H1 (cell line): Measurements from ENCODE around the gene ME1. TPM values are rescaled to one million over a fixed set of nuclear protein-coding genes. Genes with fewer than 3 reads are reported as not detected.

Source experiments
- CTCF ChIA-PET: fragments of 300-600 bp; sonication (Branson Sonifier 250); formaldehyde crosslinking; loops from one replicate; lab custom pipeline; 2021; ENCODE audit not compliant: partially characterized antibody; lab: Charles Lee
- POLR2A ChIA-PET: fragments of 300-600 bp; sonication (Branson Sonifier 250); formaldehyde crosslinking; loops from one replicate; lab custom pipeline; 2021; ENCODE audit warnings: inconsistent platforms; ENCODE audit not compliant: partially characterized antibody; lab: Charles Lee
- DNase-seq, 2 experiments: peaks; one replicate each; pipeline versions ENCODE4 v3.0.0 to v3.0.0-alpha.2; 2010 to 2022; ENCODE audit warnings: low spot score in 2 of 2, low read depth in 1 of 2, mixed read lengths in 1 of 2
- FAIRE-seq: peaks from 2 replicates; lab custom pipeline; 2011; peaks lifted over from hg19 to GRCh38; lab: Jason Lieb, UNC
- H2AFZ ChIP-seq: 2 replicates; pipeline ENCODE4 v1.8.1; 2012; ENCODE audit warnings: low read length, inconsistent platforms
- H2AK5ac ChIP-seq: 2 replicates; pipeline ENCODE4 v1.6.1; 2013; ENCODE audit warnings: low read depth, low read length
- H2BK120ac ChIP-seq: replicated peaks from 2 replicates; pipeline ENCODE3; 2013; ENCODE audit warnings: low read depth, low read length, inconsistent platforms
- H2BK12ac ChIP-seq: 2 replicates; pipeline ENCODE4 v1.6.1; 2013; ENCODE audit warnings: low read depth, low read length
- H2BK15ac ChIP-seq: 2 replicates; pipeline ENCODE4 v1.6.1; 2013; ENCODE audit warnings: low read length
- H2BK20ac ChIP-seq: 2 replicates; pipeline ENCODE4 v1.6.1; 2013; ENCODE audit warnings: low read length
- H2BK5ac ChIP-seq: 2 replicates; pipeline ENCODE4 v1.6.1; 2013; ENCODE audit warnings: low read depth, low read length
- H3K14ac ChIP-seq: 2 replicates; pipeline ENCODE4 v1.6.1; 2013; ENCODE audit warnings: inconsistent platforms; ENCODE audit not compliant: insufficient read length
- H3K18ac ChIP-seq: 2 replicates; pipeline ENCODE4 v1.6.1; 2013; ENCODE audit warnings: low read length; ENCODE audit errors: extremely low read depth
- H3K23ac ChIP-seq: 2 replicates; pipeline ENCODE4 v1.6.1; 2013; ENCODE audit warnings: inconsistent platforms; ENCODE audit not compliant: insufficient read length
- H3K23me2 ChIP-seq: 2 replicates; pipeline ENCODE4 v1.6.1; 2013; ENCODE audit warnings: low read depth, low read length
- H3K27ac ChIP-seq: 2 replicates; pipeline ENCODE4 v1.6.1; 2011; ENCODE audit warnings: low read depth, low read length, inconsistent platforms
- H3K27me3 ChIP-seq, 4 experiments: replicated peaks in 1 of 4; 1 replicate in 1 of 4; 2 replicates in 3 of 4; pipeline versions ENCODE4 v1.6.1 to v1.8.1; 2011 to 2013; ENCODE audit warnings: low read length in 3 of 4, mild to moderate bottlenecking in 3 of 4, inconsistent platforms in 2 of 4, mixed read lengths in 2 of 4, moderate library complexity in 1 of 4; ENCODE audit not compliant: control insufficient read depth in 3 of 4, insufficient read depth in 3 of 4; ENCODE audit errors: extremely low read depth in 1 of 4
- H3K36me3 ChIP-seq, 4 experiments: 2 replicates each; pipeline versions ENCODE4 v1.6.1 to v1.8.1; 2011 to 2013; ENCODE audit warnings: mild to moderate bottlenecking in 4 of 4, low read length in 3 of 4, moderate library complexity in 2 of 4, control low read depth in 1 of 4, inconsistent platforms in 1 of 4; ENCODE audit not compliant: insufficient read depth in 4 of 4, control insufficient read depth in 2 of 4
- H3K4ac ChIP-seq: replicated peaks from 2 replicates; pipeline ENCODE3; 2013; ENCODE audit warnings: low read length, low read depth, mixed read lengths, inconsistent platforms; ENCODE audit not compliant: insufficient read length
- H3K4me1 ChIP-seq, 4 experiments: replicated peaks in 1 of 4; 1 replicate in 1 of 4; 2 replicates in 3 of 4; pipeline versions ENCODE4 v1.6.1 to v1.8.1; 2011 to 2013; ENCODE audit warnings: low read length in 3 of 4, inconsistent platforms in 2 of 4, mixed read lengths in 1 of 4; ENCODE audit not compliant: insufficient read depth in 4 of 4, control insufficient read depth in 3 of 4
- H3K4me2 ChIP-seq, 2 experiments: 2 replicates each; pipeline versions ENCODE4 v1.6.1 to v1.8.1; 2011 to 2013; ENCODE audit warnings: low read depth in 2 of 2, low read length in 2 of 2, control low read depth in 1 of 2, inconsistent platforms in 1 of 2, mild to moderate bottlenecking in 1 of 2; ENCODE audit not compliant: insufficient read depth in 1 of 2
- H3K4me3 ChIP-seq, 4 experiments: fragments of 200-600, 300-600 bp in 1 of 4; sonication (generic), shearing (Covaris generic), sonication (Bioruptor Twin) in 1 of 4; 2 replicates each; pipeline versions ENCODE4 v1.5.1 to v1.8.1; 2011 to 2016; ENCODE audit warnings: low read length in 4 of 4, low read depth in 3 of 4, control low read depth in 2 of 4, inconsistent platforms in 2 of 4, mild to moderate bottlenecking in 2 of 4, mixed read lengths in 1 of 4, moderate library complexity in 1 of 4; ENCODE audit not compliant: insufficient read depth in 2 of 4; ENCODE audit errors: extremely low read depth in 1 of 4
- H3K56ac ChIP-seq: replicated peaks from 2 replicates; pipeline ENCODE3; 2013; ENCODE audit warnings: low read depth, mild to moderate bottlenecking, mixed read lengths, low read length, inconsistent platforms; ENCODE audit not compliant: insufficient read length
- H3K79me1 ChIP-seq: 2 replicates; pipeline ENCODE4 v1.6.1; 2013; ENCODE audit warnings: low read depth, low read length, control low read depth
- H3K79me2 ChIP-seq, 2 experiments: 2 replicates each; pipeline versions ENCODE4 v1.6.1 to v1.8.1; 2012 to 2013; ENCODE audit warnings: low read length in 2 of 2, mild to moderate bottlenecking in 2 of 2, inconsistent platforms in 1 of 2; ENCODE audit not compliant: insufficient read depth in 2 of 2, control insufficient read depth in 1 of 2
- H3K9ac ChIP-seq, 4 experiments: replicated peaks in 1 of 4; 1 replicate in 1 of 4; 2 replicates in 3 of 4; pipeline versions ENCODE4 v1.6.1 to v1.8.1; 2011 to 2013; ENCODE audit warnings: low read depth in 3 of 4, low read length in 3 of 4, control low read depth in 2 of 4, mild to moderate bottlenecking in 2 of 4, moderate library complexity in 2 of 4, inconsistent platforms in 1 of 4; ENCODE audit errors: extremely low read depth in 1 of 4
- H3K9me3 ChIP-seq, 2 experiments: 2 replicates each; pipeline versions ENCODE4 v1.6.1 to v1.8.1; 2012 to 2013; ENCODE audit warnings: mild to moderate bottlenecking in 2 of 2, moderate library complexity in 2 of 2, control low read depth in 1 of 2, inconsistent platforms in 1 of 2, low read depth in 1 of 2, low read length in 1 of 2, mixed read lengths in 1 of 2; ENCODE audit not compliant: insufficient read depth in 2 of 2
- H4K20me1 ChIP-seq, 2 experiments: replicated peaks in 1 of 2; 2 replicates each; pipeline versions ENCODE3 to v1.8.1; 2011 to 2013; ENCODE audit warnings: inconsistent platforms in 2 of 2, low read length in 2 of 2, mild to moderate bottlenecking in 1 of 2; ENCODE audit not compliant: insufficient read depth in 2 of 2, control insufficient read depth in 1 of 2
- H4K5ac ChIP-seq: 2 replicates; pipeline ENCODE4 v1.6.1; 2013; ENCODE audit warnings: low read length, low read depth, mixed read lengths, inconsistent platforms; ENCODE audit not compliant: insufficient read length
- H4K8ac ChIP-seq: 2 replicates; pipeline ENCODE4 v1.8.0; 2013; ENCODE audit warnings: mild to moderate bottlenecking, moderate library complexity, low read length, inconsistent platforms; ENCODE audit not compliant: insufficient read depth; ENCODE audit errors: extremely low read depth
- H4K91ac ChIP-seq: replicated peaks from 2 replicates; pipeline ENCODE3; 2013; ENCODE audit warnings: low read length, mixed read lengths, inconsistent platforms; ENCODE audit not compliant: insufficient read length
- CBX8 ChIP-seq: fragments of 300-800, 300-1000 bp; sonication (generic); IDR thresholded peaks from 2 replicates; pipeline ENCODE4 v1.7.1; 2016; ENCODE audit warnings: low read depth, low read length, borderline replicate concordance
- CREB1 ChIP-seq: IDR thresholded peaks from 2 replicates; pipeline ENCODE4 v1.6.1; 2012; ENCODE audit warnings: inconsistent platforms
- MAFK ChIP-seq: IDR thresholded peaks from 2 replicates; pipeline ENCODE4 v1.6.1; 2012; ENCODE audit warnings: low read depth, mild to moderate bottlenecking, improper control_type of control experiment, low read length
- NANOG ChIP-seq: IDR thresholded peaks from 2 replicates; pipeline ENCODE4 v1.6.1; 2011; ENCODE audit warnings: low read length, low read depth, mild to moderate bottlenecking, inconsistent platforms; ENCODE audit not compliant: insufficient read depth, poor library complexity, severe bottlenecking
- POU5F1 ChIP-seq: IDR thresholded peaks from 2 replicates; pipeline ENCODE4 v1.6.1; 2011; ENCODE audit warnings: low read depth, mild to moderate bottlenecking, low read length, moderate library complexity
- SIN3A ChIP-seq, 2 experiments: IDR thresholded peaks in 1 of 2; conservative IDR thresholded peaks in 1 of 2; 2 replicates each; pipeline ENCODE4 v1.6.1; 2011 to 2012; ENCODE audit warnings: low read length in 2 of 2, improper control_type of control experiment in 1 of 2, low read depth in 1 of 2, mild to moderate bottlenecking in 1 of 2
- SIX5 ChIP-seq: IDR thresholded peaks from 2 replicates; pipeline ENCODE4 v1.6.1; 2011; ENCODE audit warnings: mild to moderate bottlenecking, low read depth, low read length
- polyA plus RNA-seq, 7 experiments: library from polyadenylated mRNA; depleted of rRNA in 3 of 7; stranded (reverse) in 5 of 7; unstranded in 2 of 7; fragments of >200 nt in 5 of 7; fragments of 200-250 nt in 2 of 7; gene quantifications; 1 replicate in 5 of 7; 2 replicates in 1 of 7; 4 replicates in 1 of 7; pipeline versions ENCODE4 v1.2.1 to v1.2.3, GENCODE V29; 2011 to 2013; ENCODE audit warnings: missing spikeins in 2 of 7, mixed read lengths in 2 of 7
- total RNA-seq: library from RNA; stranded (reverse); fragmentation: NEBNext Ultra II Directional; extraction: Animal tissue kit (Norgen Biotek cat#: 25700); gene quantifications from 2 replicates; pipeline ENCODE4 v1.2.1, GENCODE V29; 2021
- TF ChIP-seq, protein P1 (sequence below): IDR thresholded peaks from 2 replicates; pipeline ENCODE4 v1.6.1; 2012; ENCODE audit warnings: inconsistent platforms

ME1 gene
- total and polyA plus RNA-seq, 2 of the 8 experiments (the other 6 are each of a cell fraction or from before 2014, with no cell fraction given) = 1.3 to 3.9 TPM

DNA sequence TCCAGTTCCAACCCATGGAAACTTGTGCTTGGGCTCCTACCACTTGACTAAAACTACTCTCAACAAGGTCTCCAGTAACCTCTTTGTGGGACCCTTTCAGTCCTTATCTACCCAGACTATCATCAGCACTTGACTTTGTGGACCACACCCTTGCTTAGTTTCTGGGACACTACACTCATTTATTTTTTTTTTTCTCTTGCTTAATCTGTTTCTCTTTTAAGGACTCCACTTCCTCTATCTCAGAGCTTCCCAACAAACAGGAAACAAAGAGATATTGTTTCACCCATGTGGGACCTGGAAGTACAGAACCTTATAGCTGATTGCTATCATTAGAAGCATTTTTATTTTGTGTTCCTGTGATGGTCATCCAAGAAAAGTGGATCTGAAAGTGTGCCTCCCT, 28.8 kb upstream of the ME1 start:
- Histone ChIP-seq H3K23ac (no peak overlapping the region), H2BK120ac (no peak overlapping the region), H3K56ac (no peak overlapping the region), H3K23me2 (no peaks in the 10 kb centered on the region), H3K36me3 (no peaks in the 10 kb centered on the region), H3K4ac (no peak overlapping the region), H2AFZ (no peak overlapping the region), H3K79me2 (no peaks in the 10 kb centered on the region), H2AK5ac (no peak overlapping the region), H2BK5ac (no peak overlapping the region), H4K91ac (no peak overlapping the region), H4K20me1 (no peaks in the 10 kb centered on the region), H3K4me1 (no peaks in the 10 kb centered on the region; a peak in 1 of 7 replicates), H3K14ac (no peak overlapping the region), H3K27ac (no peak overlapping the region), H3K4me2 (no peak overlapping the region), H3K79me1 (no peaks in the 10 kb centered on the region), H3K9ac (no peak overlapping the region), H3K27me3 (peaks cover 0 to 8% (median 3%) of the 10 kb centered on the region in 4 experiments; a peak in 5 of 7 replicates), H2BK20ac (no peak overlapping the region), H3K18ac (no peak overlapping the region), H2BK12ac (no peak overlapping the region), H4K5ac (no peak overlapping the region), H2BK15ac (no peak overlapping the region), H3K9me3 (0 out of 4 replicates have a peak, but pooled peaks cover 0 to 3% of the 10 kb centered on the region in 2 experiments), H3K4me3 (no peak overlapping the region), H4K8ac (no peak overlapping the region)
- ChIA-PET CTCF (no interaction called here), POLR2A (no interaction called here)
- TF ChIP-seq NANOG (no peak), CBX8 (no peak), SIN3A (conservative IDR thresholded peaks at IDR 0.05 in 1 of 2, IDR thresholded peaks at IDR 0.05 in 1 of 2; ENCODE audit: low read depth in 1 of 2, low read length in 2 of 2) (no peak), CREB1 (no peak), MAFK (no peak), POU5F1 (no peak), SIX5 (no peak)
- TF ChIP-seq, protein P1, sequence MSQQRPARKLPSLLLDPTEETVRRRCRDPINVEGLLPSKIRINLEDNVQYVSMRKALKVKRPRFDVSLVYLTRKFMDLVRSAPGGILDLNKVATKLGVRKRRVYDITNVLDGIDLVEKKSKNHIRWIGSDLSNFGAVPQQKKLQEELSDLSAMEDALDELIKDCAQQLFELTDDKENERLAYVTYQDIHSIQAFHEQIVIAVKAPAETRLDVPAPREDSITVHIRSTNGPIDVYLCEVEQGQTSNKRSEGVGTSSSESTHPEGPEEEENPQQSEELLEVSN = no peak
- DNase-seq = no peak
- FAIRE-seq = no peak
